Uterus (tissue), 4 donors: Measurements from ENCODE around the gene SPTBN4. TPM values are rescaled to one million over a fixed set of nuclear protein-coding genes. Genes with fewer than 3 reads are reported as not detected.

Experiments
- DNase-seq, 2 donors: peaks; one replicate each; pipeline ENCODE4 v3.0.0-alpha.2; 2019 to 2020
- H3K27ac ChIP-seq, 2 donors: fragments of 200-600 bp; sonication (generic); 1 replicate in 1 of 2; 2 replicates in 1 of 2; pipeline ENCODE4 v1.5.1; 2016 to 2018
- H3K27me3 ChIP-seq, 2 donors: fragments of 200-600 bp; sonication (generic); one replicate each; pipeline ENCODE4 v1.5.1; 2018 to 2019; ENCODE audit warnings: control low read depth in 1 of 2
- H3K36me3 ChIP-seq, 2 donors: fragments of 200-600 bp; sonication (generic); one replicate each; pipeline ENCODE4 v1.5.1; 2019; ENCODE audit warnings: control low read depth in 1 of 2
- H3K4me1 ChIP-seq, 2 donors: fragments of 200-600 bp; sonication (generic); one replicate each; pipeline ENCODE4 v1.5.1; 2018 to 2019; ENCODE audit warnings: control low read depth in 1 of 2
- H3K4me3 ChIP-seq, 2 donors: fragments of 200-600 bp; sonication (generic); 1 replicate in 1 of 2; 2 replicates in 1 of 2; pipeline ENCODE4 v1.5.1; 2018 to 2019; ENCODE audit warnings: mild to moderate bottlenecking in 1 of 2
- H3K9me3 ChIP-seq, 2 donors: fragments of 200-600 bp; sonication (generic); one replicate each; pipeline ENCODE4 v1.5.1; 2019; ENCODE audit warnings: control low read depth in 1 of 2
- POLR2A ChIP-seq, 2 donors: fragments of 450-650 bp; IDR thresholded peaks; one replicate each; pipeline ENCODE4 v1.6.1; 2016; ENCODE audit warnings: antibody characterized with exemption in 2 of 2, mild to moderate bottlenecking in 1 of 2, moderate library complexity in 1 of 2
- intact Hi-C: fragments of 100-400 bp; cut with DNase I; formaldehyde crosslinking; loops from one replicate; pipeline ENCODE4 v1.15.1; 2023; ENCODE audit warnings: low total_unique reads
- total RNA-seq, 4 donors: library from RNA; depleted of rRNA in 3 of 4; stranded (reverse); fragments of >200 nt in 3 of 4; gene quantifications; one replicate each; pipeline versions ENCODE4 v1.1.0 to v1.2.4, GENCODE V29; 2014 to 2023
- TF ChIP-seq, protein P1 (sequence below), 4 experiments: fragments of 200-600 bp in 2 of 4; fragments of 450-650 bp in 2 of 4; sonication (generic) in 2 of 4; IDR thresholded peaks; one replicate each; pipeline ENCODE4 v1.5.1; 2016 to 2019; ENCODE audit warnings: antibody characterized with exemption in 4 of 4, mild to moderate bottlenecking in 2 of 4, moderate library complexity in 1 of 4
- donor health status: DM: yes; HTN: yes; CAD: no.

SPTBN4 gene
- total RNA-seq, 4 donors from 2014 or later = 3.1 to 7.0 (median 5.3) TPM; not detected in 1

DNA sequence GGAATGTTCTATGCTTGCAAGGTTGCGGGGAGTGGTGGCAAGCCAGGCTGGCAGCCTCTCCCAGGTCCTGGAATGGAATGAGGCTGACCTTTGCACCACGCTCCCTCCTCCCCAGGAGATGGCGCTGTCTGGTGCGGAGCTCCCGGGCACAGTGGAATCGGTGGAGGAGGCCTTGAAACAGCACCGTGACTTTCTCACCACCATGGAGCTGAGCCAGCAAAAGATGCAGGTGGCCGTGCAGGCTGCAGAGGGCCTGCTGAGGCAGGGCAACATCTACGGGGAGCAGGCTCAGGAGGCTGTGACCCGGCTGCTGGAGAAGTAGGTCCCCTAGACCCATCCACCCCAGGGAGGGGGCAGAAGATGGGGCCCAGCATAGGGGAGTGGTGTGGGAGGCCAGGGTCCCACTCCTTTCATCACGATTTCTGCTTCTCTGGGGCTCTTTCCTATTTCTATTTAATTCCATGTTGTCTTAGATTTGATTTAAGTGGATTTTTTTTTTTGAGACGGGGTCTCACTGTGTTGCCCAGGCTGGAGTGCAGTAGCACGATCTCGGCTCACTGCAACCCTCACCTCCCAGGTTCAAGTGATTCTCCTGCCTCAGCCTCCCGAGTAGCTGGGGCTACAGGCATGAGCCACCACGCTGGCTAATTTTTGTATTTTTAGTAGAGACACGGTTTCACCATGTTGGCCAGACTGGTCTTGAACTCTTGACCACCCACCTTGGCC is 56.7 kb downstream of the SPTBN4 start:
- intact Hi-C loops = no loop called here

DNA sequence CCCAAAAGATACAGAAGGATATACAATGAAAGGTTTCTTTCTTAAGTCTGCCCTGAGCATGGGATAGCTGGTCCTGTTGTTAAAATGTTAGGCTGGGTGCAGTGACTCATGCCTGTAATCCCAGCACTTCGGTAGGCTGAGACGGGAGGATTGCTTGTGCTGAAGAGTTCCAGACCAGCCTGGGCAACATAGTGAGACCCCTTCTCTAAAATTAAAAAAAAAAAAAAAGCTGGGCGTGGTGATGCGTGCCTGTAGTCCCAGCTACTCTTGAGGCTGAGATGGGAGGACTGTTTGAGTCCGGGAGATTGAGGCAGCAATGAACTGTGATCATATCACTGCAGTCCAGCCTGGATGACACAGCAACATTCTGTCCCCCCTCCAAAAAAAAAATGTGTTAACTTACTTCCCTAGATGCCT is 57.3 kb downstream of the SPTBN4 start:
- no peaks in the 10 kb centered on the region for H3K36me3 ChIP-seq
- H3K27me3 ChIP-seq = no peaks in the 10 kb centered on the region
- no peak overlapping the region for H3K4me3 ChIP-seq
- no peak for DNase-seq
- TF ChIP-seq POLR2A (IDR thresholded peaks at IDR 0.05) = no peak
- TF ChIP-seq, protein P1, sequence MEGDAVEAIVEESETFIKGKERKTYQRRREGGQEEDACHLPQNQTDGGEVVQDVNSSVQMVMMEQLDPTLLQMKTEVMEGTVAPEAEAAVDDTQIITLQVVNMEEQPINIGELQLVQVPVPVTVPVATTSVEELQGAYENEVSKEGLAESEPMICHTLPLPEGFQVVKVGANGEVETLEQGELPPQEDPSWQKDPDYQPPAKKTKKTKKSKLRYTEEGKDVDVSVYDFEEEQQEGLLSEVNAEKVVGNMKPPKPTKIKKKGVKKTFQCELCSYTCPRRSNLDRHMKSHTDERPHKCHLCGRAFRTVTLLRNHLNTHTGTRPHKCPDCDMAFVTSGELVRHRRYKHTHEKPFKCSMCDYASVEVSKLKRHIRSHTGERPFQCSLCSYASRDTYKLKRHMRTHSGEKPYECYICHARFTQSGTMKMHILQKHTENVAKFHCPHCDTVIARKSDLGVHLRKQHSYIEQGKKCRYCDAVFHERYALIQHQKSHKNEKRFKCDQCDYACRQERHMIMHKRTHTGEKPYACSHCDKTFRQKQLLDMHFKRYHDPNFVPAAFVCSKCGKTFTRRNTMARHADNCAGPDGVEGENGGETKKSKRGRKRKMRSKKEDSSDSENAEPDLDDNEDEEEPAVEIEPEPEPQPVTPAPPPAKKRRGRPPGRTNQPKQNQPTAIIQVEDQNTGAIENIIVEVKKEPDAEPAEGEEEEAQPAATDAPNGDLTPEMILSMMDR (IDR thresholded peaks at IDR 0.05) = no peak
- no peaks in the 10 kb centered on the region for H3K4me1 ChIP-seq
- H3K9me3 ChIP-seq = no peaks in the 10 kb centered on the region
- no peak overlapping the region for H3K27ac ChIP-seq
- intact Hi-C loops = no loop called here

More for the DNA sequence above, 56.7 kb downstream of the SPTBN4 start:
- Histone ChIP-seq H3K4me3 (no peak overlapping the region), H3K9me3 (no peaks in the 10 kb centered on the region), H3K36me3 (no peaks in the 10 kb centered on the region), H3K4me1 (no peaks in the 10 kb centered on the region), H3K27ac (no peak overlapping the region), H3K27me3 (no peaks in the 10 kb centered on the region)
- peak in 1 of 2 donors; percentile 25 for DNase-seq
- TF ChIP-seq, protein P1 (IDR thresholded peaks at IDR 0.05) = peak in 2 of 4 experiments; percentile 9 to 11
- TF ChIP-seq POLR2A (IDR thresholded peaks at IDR 0.05) = no peak

DNA sequence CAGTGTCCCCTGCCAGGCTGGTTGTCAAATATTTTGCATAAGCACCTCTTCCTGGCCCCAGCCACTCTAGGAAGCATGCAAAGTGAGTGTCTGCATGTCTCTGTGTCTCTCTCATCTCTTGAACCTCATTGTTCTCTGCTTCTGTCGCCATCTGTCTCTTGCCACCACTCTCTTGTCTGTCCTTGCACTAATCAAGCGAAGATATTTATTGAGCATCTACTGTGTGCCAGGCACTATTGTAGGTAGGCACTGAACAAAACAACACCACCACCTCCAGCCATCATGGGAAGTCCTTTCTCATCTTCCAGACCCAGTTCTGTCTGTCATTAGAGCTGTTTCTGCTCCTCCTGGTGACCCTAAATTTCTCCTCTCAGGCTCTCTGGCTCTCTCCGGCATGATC is 57.9 kb downstream of the SPTBN4 start:
- Histone ChIP-seq H3K4me3 (no peak overlapping the region), H3K4me1 (peaks cover 0 to 5% of the 10 kb centered on the region in 2 donors), H3K9me3 (no peaks in the 10 kb centered on the region), H3K36me3 (no peaks in the 10 kb centered on the region), H3K27ac (no peak overlapping the region), H3K27me3 (no peaks in the 10 kb centered on the region)
- no peak for TF ChIP-seq POLR2A (IDR thresholded peaks at IDR 0.05)
- TF ChIP-seq, protein P1 (IDR thresholded peaks at IDR 0.05) = no peak
- DNase-seq = no peak
- intact Hi-C loops = no loop called here

DNA sequence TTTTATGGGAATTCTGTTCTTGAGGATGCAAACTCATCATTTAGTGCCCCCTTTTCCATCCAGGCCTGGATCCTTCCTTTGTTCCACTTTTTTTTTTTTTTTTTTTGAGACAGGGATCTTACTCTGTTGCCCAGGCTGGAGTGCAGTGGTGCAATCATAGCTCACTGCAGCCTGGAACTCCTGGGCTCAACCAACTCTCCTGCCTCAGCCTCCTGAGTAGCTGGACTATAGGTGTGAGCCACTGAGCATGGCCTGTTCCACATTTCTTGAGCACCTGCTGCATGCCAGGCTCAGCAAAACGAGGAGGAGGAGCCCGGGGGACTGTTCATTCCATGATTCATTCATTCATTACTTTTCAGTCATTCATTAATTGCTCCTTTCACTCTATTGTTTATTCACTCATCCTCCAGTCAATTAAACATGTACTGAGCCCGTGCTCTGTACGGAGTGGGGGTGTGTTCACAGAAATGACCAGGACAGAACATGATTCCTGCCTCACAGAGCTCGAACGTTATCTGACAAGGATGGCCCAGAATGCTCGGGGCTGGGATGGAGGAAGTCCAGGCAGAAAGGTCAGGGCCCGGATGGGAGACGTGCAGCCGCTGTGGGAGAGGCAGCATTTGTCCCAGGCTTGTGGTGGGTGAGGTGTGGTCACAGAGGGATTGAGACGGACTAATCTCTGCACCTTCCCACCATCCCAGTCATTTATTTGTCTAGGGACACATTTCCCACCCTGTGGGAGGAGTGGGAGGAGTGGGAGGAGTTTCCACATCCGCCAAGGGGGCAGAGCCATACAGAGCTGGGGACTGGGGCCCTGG is 58.6 kb downstream of the SPTBN4 start:
- intact Hi-C loops = no loop called here
- no peak for DNase-seq
- TF ChIP-seq, protein P1 (IDR thresholded peaks at IDR 0.05) = no peak
- no peak for TF ChIP-seq POLR2A (IDR thresholded peaks at IDR 0.05)
- Histone ChIP-seq H3K4me1 (peaks cover 0 to 10% of the 10 kb centered on the region in 2 donors), H3K27me3 (no peaks in the 10 kb centered on the region), H3K27ac (no peak overlapping the region), H3K36me3 (no peaks in the 10 kb centered on the region), H3K4me3 (no peak overlapping the region), H3K9me3 (no peaks in the 10 kb centered on the region)

DNA sequence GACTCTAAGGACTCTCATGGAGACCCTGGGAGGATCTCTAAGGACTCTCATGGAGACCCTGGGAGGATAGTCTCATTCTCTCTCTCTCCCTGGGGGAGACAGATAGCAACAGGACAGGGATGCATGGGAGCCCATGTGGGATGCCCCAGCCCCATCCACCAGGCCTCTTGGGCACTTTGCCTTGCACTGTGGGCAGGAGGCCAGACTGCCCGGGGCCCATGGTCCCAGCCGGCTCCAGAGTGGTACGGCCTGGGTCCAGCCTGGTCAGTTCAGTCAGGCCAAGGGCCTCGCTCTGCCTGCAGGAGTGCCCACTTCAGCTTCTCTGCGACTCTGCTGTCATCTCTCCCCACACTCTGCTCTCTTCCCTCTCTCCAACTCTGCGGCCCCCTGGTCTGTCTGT is 61.3 kb downstream of the SPTBN4 start:
- Histone ChIP-seq H3K27ac (no peak overlapping the region), H3K4me1 (peaks cover 0 to 10% of the 10 kb centered on the region in 2 donors), H3K27me3 (no peaks in the 10 kb centered on the region), H3K9me3 (no peaks in the 10 kb centered on the region), H3K36me3 (no peaks in the 10 kb centered on the region), H3K4me3 (no peak overlapping the region)
- TF ChIP-seq POLR2A (IDR thresholded peaks at IDR 0.05) = no peak
- TF ChIP-seq, protein P1 (IDR thresholded peaks at IDR 0.05) = no peak
- DNase-seq = no peak
- intact Hi-C loops = no loop called here
